HG02798 (cell line): ENCODE measurements around the gene SEMG2.

ENCODE experiments used
- ATAC-seq: cut with Tn5 transposase; IDR thresholded peaks from one replicate; pipeline ENCODE4 v1.9.1; 2021; ENCODE audit warnings: mild to moderate bottlenecking; ENCODE audit not compliant: unreplicated experiment, poor library complexity

The SEMG2 gene

GRCh38 chr20:45221076-45221475 is at the start of gene SEMG2:
SEMG2 (plus strand) TSS chr20:45221373; CDS start chr20:45221390, 17 bp downstream.
- ATAC-seq = no peak

- ATAC-seq = no peak
Observed at GRCh38 chr20:45173522-45173921, 47.7 kb upstream of the SEMG2 start.

GRCh38 chr20:45174434-45175364 is 46.5 kb upstream of the SEMG2 start, which contains the start of gene PI3:
PI3 (plus strand) TSS chr20:45174902; CDS start chr20:45174923, 21 bp downstream.
- ATAC-seq = no peak

- no peak for ATAC-seq
Observed at GRCh38 chr20:45176526-45177267, 44.5 kb upstream of the SEMG2 start.

- no peak for ATAC-seq
Observed at GRCh38 chr20:45179166-45179565, 42.0 kb upstream of the SEMG2 start.

GRCh38 chr20:45181639-45182038 is 39.5 kb upstream of the SEMG2 start:
- no peak for ATAC-seq

- no peak for ATAC-seq
Observed at GRCh38 chr20:45183084-45183483, 38.1 kb upstream of the SEMG2 start.

GRCh38 chr20:45187693-45188092 is 33.5 kb upstream of the SEMG2 start:
- no peak for ATAC-seq

- ATAC-seq = no peak
Observed at GRCh38 chr20:45189067-45189609, 32.0 kb upstream of the SEMG2 start.

GRCh38 chr20:45189861-45190260 is 31.3 kb upstream of the SEMG2 start:
- ATAC-seq = no peak

GRCh38 chr20:45191926-45192325 is 29.2 kb upstream of the SEMG2 start:
- no peak for ATAC-seq

GRCh38 chr20:45193331-45193730 is 27.8 kb upstream of the SEMG2 start:
- ATAC-seq = no peak

- no peak for ATAC-seq
Observed at GRCh38 chr20:45206725-45207124, 14.4 kb upstream of the SEMG2 start, which contains the start of gene SEMG1. SEMG1 (plus strand) TSS chr20:45207033; CDS start chr20:45207054, 21 bp downstream.

- no peak for ATAC-seq
Observed at GRCh38 chr20:45209924-45210323, 11.2 kb upstream of the SEMG2 start.

- no peak for ATAC-seq
Observed at GRCh38 chr20:45211569-45212474, 9.4 kb upstream of the SEMG2 start.

GRCh38 chr20:45212836-45213235 is 8.3 kb upstream of the SEMG2 start:
- ATAC-seq = no peak

GRCh38 chr20:45218124-45218523 is 3.0 kb upstream of the SEMG2 start:
- ATAC-seq = no peak

- ATAC-seq = no peak
Observed at GRCh38 chr20:45218636-45219035, 2.5 kb upstream of the SEMG2 start.

GRCh38 chr20:45223136-45223535 is 2.0 kb downstream of the SEMG2 start:
- ATAC-seq = no peak

- ATAC-seq = no peak
Observed at GRCh38 chr20:45226287-45226686, 5.1 kb downstream of the SEMG2 start.
